PC-9 (cell line): Measurements from ENCODE around the gene CD68.

Experiments used
- CTCF ChIP-seq: fragments of 200-600 bp; sonication (generic); conservative IDR thresholded peaks from 2 replicates; pipeline ENCODE4 v1.6.1; 2017; ENCODE audit warnings: mixed run types, antibody characterized with exemption, mild to moderate bottlenecking, moderate library complexity
- EZH2 ChIP-seq: fragments of 200-600 bp; sonication (generic); IDR thresholded peaks from 2 replicates; pipeline ENCODE4 v1.8.0; 2017; ENCODE audit warnings: antibody characterized with exemption, low read depth

- TF ChIP-seq CTCF (no peak), EZH2 (no peak)
Measured at GRCh38 chr17:7576432-7576937, 3.0 kb upstream of the CD68 start.
